Endometrial microvascular endothelial cells (primary cell): Measurements from ENCODE around the gene CDK5. TPM values are rescaled to one million over a fixed set of nuclear protein-coding genes. Genes with fewer than 3 reads are reported as not detected.

Experiments
- in situ Hi-C: cut with HindIII; loops from 2 replicates; pipeline ENCODE4 v1.10.0; 2017; ENCODE audit warnings: low sequenced_read_pairs, low pct_unique_long_range_greater_than_20kb; ENCODE audit errors: inconsistent ontology term
- total RNA-seq: library from RNA; depleted of rRNA; stranded (reverse); fragments of >200 nt; gene quantifications from one replicate; pipeline ENCODE4 v1.2.3, GENCODE V29; 2015; ENCODE audit errors: inconsistent ontology term

Gene CDK5
- total RNA-seq = 10.5 TPM

DNA sequence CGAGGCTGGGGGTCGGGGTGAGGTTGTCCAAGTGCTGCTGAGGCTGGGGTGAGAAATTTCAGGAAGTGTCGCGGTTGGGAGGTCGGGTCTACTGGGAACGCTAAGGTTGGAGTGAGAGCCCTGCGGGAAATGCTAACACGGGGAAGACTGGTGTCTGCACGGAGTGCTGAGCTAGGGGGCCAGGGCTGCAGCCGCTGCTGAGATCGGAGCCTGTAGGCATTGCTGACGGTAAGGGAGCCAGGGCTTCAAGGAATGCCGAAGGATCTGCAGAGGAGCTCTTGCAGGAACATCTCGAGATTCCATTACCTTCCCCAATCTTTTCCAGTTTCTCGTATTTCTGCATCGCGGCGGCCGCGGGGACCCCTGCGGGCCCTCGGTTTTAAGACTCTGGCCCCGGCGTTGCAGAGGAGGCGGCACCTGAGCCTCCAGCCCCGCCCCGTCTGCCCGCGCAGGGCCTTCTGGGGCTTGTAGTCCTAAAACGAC lies at the start of gene CDK5:
TSS of gene CDK5 (minus strand) at position 392 of the 483 bp plus-strand sequence. CDS start at position 343, 49 bp downstream.
- in situ Hi-C loops = no loop called here

DNA sequence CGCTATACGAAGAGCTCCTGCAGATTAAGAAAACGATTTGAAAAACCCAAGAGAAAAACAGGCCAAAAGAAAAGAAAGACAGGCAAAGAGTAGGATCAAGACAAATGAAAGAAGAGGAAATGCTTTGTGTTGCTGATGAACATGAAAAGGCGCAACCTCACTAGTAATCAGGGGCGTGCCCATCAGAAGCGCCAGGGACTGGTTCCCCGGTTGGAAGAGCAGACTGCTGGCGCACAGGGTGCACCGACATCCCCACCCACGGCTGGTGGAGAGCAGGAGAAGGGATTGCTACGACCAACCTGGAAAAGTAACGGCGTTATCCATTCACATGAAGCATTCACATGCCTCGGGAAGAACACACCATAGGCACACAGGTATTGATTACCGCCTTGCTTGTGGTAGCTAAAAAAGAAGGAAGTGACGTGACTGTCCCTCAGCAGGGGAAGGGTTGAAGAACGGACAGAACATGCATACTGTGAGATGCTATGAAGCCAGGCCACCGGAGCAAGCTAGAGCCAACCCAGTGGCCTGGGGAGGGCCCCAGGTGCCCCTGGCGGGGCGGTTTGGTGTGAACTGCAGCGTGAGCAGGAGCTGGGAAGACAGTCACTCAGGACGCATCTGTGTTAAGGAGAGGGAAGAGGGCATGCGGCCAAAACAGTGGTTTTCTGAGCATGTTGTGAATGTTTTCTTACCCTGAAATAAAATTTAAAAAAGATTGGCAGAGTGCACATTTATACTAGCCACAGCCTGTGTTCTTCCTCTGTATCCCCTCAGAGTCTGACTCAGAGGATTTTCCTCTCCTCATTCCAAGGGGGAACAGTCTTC lies 46.9 kb upstream of the CDK5 start:
- in situ Hi-C loops = no loop called here

DNA sequence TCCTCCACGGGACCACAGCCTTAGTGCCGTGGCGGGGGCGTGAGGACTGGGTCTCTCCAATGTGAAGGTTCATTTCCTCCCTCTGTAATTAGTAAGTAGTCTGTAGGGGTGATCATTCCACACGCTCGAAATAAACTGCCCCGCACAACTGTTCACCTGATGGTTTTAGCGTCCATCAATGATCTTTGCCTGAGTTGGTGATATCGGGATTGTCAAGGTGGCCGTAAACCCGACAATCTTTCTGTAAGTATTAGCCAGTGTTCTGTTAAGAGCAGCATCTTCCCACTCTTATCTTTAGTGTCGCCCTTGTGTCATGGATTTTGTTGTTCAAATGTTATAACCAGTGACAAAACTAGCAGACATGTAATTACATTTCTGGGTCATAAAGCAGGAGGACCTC lies 46.3 kb upstream of the CDK5 start:
- in situ Hi-C loops = no loop called here

DNA sequence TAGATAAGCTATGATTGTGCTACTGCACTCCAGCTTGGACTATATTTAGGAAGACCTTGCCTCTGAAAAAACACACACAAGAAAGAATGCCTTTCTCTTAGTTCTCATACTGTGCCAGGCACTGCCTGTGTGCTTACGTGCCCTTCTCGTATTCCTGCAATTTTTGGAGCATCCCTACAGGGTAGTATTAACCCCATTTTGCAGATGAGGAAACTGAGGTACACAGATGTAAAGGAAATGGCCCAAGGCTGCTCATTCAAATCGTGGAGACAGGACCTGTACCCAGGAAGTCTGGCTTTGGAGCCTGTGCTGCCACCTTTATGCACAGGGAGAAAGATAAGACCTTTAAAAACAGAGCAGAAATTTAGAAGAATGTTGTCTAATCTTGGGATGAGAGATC lies 45.3 kb upstream of the CDK5 start:
- in situ Hi-C loops = no loop called here

DNA sequence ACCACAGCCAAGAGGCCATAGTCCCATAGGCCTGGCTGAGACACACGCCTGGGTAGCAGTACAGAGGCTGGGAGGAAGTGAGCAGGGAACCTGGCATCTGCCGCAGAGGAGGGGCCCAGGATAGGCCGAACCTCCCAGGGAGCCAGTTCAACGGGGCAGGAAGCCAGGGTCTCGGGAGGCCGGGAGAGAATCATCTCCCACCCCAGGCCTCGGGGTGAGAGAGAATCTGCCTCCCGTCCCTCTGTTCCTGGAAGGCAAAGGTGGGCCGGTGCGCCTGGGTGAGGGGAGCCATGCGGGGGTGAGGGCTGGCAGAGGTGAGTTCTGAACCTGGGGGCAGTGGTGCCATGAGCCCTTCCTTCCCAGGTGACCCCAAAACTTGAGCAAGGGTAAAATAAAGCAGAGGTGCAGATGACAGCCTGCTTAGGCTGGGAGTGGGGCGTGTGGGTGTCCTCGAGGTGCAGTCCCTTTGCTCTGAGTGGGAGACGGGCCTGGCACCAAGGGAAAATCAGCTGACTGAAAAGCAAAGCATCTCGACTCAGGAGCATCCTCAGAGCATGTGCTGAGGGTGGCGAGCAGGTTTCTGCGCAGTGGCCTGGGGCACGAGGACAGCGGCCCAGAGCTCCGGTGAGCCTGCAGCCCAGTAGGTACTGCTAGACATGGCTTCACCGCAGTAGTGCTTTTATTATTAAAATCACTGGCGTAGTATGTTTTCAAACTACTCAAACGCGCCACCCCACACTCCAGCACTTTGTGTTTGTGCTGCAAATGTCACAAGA lies 44.1 kb upstream of the CDK5 start:
- in situ Hi-C loops = no loop called here

DNA sequence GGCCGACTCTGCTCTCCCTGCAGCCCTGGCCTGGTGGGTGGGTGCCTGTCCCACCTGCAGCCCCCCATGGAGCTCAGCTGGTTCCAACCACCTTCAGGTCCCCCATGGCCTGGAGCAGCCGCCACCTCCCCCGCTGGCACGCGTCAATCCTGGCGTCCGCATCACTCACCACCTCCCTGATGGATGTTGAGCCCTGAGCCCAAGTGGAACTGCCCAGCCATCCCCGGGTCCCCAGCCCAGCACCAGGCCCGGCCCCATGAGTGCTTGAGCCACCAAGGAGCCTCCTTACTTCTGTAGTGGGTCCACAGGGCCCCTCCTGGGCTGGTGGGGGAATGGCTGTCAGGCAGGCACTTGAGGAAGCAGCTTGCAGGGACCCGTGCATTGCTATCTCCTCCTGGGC lies 43.2 kb upstream of the CDK5 start:
- in situ Hi-C loops = no loop called here

DNA sequence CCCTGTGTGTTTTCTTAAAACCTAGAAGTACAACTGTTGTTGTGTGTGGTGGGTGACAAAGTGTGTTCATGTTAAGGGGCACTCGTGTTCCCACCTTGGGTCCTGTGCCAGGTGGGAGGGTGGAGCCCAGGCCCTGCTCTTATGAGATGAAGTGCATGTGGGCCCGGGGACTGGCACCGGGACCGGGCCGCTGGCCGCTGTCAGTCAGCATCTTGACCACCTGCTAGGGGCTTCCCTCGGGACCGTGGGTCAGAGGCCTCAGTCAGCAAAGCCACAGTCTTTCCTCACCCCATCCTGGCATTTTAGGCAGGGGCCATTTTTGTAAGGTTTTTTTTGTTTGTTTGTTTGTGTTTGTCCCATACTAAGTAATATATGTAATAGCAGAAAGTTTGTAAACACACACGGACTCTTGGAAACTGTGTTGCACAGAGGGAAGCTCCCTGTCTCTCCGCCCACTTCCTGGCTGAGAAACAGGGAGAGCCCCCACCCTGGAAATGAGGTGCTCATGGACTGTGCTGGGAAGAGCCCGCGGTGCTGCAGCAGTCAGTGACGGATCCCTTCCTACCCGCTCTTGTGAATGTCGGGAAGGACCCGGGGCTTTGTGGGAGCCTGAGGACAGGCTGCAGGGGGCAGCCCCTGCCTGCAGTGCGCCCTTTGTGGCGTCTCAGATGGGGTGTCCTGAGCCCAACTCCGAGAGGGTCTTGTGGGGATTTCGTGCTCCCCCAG lies 42.0 kb upstream of the CDK5 start:
- in situ Hi-C loops = no loop called here

DNA sequence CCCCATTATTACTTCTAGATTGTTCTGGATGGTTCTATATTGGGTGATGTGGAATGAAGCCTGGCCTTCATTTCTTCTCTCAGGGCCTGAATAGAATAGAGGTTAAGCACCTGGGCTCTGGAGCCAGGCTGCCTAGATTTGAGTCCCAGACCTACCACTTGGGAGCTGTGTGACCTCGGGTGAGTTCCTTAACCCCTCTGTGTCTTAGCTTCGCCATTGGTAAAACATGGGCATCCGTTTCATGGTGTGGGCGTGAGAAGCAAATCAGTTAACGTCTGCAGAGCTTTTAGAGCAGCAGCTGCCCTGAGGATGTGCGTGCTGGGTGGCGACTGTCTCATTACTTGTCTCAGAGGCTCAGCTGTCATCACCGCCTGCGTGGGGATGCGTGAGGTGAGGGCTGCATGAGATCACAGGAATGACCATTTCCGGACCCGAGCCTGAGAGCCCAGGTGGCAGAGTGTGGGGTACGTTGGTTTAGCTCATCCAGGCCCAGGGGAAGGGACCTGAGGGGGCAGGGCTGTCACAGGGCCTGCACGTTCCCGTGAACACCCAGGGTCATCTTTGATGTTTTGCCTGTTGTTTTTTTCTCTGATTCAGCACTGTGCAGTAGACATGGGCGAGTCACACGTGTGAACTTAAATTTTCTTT lies 38.3 kb upstream of the CDK5 start:
- in situ Hi-C loops = no loop called here

DNA sequence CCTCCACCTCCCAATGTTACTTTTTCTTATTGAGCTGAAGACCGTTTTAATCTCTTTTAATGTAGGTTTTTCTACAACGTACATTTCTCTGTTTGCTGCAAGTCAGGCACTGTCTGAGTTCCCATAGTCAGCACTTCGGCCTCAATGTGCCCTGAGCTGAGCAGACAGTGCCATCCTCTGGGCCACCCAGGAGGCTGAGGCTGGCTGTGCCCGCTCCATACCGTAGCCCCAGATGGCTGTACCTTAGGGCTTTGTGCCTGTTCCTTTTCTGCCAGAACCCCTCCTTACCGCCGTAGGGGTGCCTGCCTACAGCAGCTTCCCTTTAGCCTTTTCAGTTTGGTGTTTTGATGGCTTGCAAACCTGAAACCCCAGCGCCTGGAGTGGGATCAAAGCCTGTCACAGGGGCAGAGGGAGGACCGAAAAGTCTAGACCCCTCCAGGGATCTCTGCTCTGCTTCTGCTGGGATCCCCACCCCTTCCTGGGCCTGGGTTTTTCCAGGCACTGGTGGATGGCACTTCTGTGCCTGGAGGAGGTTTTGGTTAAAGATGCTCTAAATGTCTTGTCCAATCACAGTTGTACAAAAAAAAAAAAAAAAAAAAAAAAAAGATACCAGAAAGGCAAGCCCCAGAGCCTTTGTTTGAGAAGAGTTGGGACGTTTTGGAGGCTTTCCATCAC lies 37.6 kb upstream of the CDK5 start:
- in situ Hi-C loops = no loop called here

DNA sequence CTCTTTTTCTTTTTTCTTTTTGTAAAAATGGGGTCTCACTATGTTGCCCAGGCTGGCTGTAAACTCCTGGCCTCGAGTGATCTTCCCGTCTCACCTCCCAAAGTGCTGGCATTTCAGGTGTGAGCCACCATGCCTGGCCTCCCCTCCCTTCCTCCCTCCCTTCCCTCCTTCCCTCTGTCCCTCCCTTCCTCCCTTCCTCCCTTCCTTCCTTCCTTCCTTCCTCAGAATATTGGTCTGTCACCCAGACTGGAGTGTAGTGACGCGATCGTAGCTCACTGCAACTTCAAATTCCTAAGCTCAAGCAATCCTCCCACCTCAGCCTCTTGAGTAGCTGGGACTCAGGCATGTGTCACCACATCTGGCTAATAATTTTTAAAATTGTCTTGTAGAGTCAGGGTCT lies 37.0 kb upstream of the CDK5 start:
- in situ Hi-C loops = no loop called here

DNA sequence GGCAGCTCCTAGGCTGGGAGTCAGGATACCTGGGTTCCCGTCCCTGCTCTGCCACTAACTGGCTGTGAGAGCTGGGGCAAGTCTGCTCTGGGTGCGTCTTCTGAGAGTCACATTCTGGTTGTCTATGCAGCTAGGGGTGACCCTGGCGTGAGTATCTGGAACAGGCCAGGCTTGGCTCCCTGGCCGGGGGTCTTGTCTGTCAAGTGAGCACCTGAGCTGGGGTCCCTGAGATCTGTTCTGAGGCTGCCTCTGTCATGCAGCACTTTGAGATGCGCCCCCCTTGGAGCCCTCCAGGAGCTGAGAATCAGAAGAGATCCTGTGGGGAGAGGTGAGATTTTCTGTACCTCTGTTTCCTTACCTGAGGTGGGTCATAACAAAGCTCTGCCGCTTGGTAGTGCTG lies 36.1 kb upstream of the CDK5 start:
- in situ Hi-C loops = no loop called here

DNA sequence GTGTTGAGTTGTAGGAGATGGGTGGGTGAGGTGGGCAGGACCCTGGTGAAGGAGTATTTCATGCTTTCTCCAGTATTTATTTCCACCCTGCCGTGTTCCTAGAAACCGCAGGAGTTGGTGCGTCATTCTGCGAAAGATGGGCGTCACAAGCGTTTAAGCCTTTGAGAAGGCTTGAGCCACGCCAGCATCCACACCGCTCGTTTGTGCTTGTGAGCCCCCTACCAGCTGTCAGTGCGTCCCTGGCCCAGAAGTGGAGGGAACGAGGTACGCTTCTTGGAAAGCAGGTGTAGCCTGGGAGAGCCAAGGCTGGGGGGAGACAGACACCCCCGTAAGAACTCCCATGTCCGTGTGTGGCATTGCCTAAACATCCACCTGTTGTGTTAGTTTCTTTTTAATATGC lies 34.3 kb upstream of the CDK5 start:
- in situ Hi-C loops = no loop called here

DNA sequence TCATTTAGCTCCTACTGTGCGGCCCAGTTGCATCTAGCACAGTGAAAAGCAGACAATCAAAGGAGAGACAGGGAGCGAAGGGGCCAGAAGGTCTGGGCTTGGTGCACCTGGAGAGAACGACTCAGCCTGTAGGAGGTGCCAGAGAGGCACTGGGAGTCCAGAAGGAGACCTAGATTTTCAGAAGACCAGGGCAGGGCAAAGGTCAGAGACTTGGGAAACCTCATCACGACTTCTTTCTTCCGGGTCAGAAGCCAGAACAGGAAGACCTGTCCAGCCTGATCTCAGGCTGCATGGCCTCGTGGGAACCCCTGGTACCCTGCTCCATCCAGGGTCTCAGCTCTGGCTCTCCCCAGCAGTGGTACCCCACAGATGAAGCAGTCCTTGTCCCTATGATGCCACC lies 33.7 kb upstream of the CDK5 start:
- in situ Hi-C loops = no loop called here

DNA sequence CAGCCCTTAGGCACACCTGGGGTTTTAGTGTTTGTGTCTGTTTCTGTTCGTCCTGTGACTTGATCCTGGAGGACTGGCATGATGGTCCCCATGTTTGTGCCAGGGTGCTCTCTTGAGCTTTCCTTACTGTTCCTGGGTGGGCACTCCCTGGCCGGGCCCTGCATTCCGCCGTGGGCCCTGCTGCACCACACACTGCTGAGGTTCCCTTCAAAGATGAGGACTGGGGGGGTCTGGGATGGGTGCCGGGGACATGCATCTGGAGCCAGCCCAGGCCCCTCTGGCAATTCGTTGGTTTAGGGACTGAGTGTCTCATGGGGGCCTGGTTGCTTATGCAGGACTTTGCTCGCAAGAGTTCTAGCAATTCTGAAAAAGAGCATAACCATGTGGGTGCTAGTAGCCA lies 33.3 kb upstream of the CDK5 start:
- in situ Hi-C loops = no loop called here

DNA sequence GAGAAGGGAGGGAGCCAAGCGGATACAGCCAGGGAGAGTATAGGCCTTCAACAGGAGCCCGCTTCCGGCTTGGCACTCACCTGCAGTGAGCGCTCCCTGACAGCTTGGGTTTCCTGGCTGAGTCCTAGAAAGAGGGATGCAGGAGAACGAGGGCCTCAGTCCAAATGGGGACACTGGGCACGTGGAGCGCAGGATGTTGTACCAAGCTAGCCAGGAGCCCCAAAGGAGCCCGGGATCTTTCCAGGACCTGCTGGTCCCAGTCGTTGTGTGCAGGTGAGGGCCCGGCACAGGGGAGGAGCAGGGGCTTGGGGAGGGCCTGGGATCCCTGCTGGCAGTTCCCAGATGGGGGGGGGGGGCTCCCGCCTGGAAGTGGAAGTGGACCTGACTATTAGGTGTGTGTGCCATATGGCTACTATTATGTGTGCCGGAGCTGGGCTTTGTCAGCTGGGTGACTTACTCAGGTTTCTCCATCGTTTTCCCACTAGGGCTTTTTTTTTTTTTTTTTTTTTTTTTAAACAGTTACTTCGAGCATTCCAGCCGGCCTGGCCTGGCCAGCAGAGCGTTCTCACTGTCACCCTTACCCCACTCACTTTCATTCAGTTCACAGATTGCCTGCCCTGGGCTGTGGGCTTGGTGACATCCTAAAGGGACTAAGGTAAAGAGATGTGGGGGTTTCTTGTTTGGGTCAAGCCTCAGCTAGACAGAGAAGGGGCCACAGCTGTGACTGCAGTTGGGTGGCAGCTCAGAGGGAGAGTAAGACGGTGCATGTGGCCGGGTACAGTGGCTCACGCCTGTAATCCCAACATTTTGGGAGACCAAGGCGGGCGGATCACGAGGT lies 32.4 kb upstream of the CDK5 start:
- in situ Hi-C loops = loop anchor here (10.0 kb wide), 1 partner anchor 75 kb away; the partner anchor contains the start of gene GBX1

DNA sequence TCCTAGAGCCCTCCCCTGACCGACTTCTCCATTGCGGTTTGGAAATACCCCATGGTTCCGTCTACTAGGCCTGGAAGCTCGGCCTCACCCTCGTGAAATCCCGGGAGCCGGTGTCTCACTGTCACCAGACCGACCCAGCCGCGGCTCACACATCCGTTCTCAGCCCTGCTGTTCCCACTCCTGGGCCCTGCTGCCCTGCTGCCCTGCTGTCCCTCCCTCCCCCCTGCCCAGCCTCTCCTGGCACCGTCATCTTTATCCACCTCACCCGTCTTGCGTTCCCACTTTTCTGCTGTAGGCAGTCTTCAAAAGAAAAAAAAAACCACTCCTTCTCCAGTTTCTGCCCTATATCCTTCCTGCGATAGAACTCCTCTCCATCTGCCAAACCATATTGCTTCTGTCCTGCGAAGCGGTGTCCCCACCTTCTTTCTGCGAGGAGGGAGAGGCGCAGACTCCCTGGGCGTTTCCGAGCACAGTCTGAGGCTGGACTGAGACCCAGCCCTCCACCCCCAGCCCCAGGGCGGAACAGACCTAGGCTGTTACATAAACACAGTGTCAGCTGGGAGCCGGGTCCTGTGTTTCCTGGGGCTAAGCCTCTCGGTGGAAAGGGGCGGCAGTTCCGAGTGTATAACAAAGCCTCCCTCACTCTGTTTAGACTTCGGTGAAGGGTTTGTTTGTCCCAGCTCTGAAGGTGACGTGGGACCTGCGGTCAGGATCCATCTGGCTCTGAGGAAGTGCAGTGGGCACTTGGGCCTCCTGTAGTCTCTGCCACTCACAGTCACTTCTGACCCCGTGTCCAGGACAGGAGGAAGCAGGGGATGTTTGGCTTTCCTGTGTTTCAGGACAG lies 31.4 kb upstream of the CDK5 start:
- in situ Hi-C loops = loop anchor here (10.0 kb wide), 1 partner anchor 76 kb away; the partner anchor contains the start of gene GBX1
